ENCODE measurements around the gene TUB. TPM values are rescaled to one million over a fixed set of nuclear protein-coding genes. Genes with fewer than 3 reads are reported as not detected.

The TUB gene
- total RNA-seq, 4 donors from 2014 or later, result 8.2 to 19.0 (median 13.4) TPM

- ATAC-seq, result peak; percentile 39
- Histone ChIP-seq H3K4me1 (peaks cover 0 to 56% (median 35%) of the 10 kb centered on the region in 3 donors), H3K27me3 (no peaks in the 10 kb centered on the region), H3K4me3 (peak overlapping the region; percentile 42 to 70), H3K27ac (peak overlapping the region in 3 of 4 donors; percentile 55 to 74 (median 72)), H3K36me3 (no peaks in the 10 kb centered on the region), H3K9me3 (no peaks in the 10 kb centered on the region)
- WGBS, 2 donors (ENCODE audit: low coverage in 1 of 2), result 41% methylated on average over 7 of the region's 24 CpGs; no CpG with 5 or more reads in 1 of the 2 donors
- TF ChIP-seq POLR2AphosphoS5 (IDR thresholded peaks at IDR 0.05) (no peak), EP300 (IDR thresholded peaks at IDR 0.05) (no peak)
Measured at GRCh38 chr11:8081591-8082250, 710 bp downstream of the TUB start.

GRCh38 chr11:8082391-8083087 lies 1.5 kb downstream of the TUB start:
- TF ChIP-seq CTCF (IDR thresholded peaks at IDR 0.05), result no peak
- no peak for TF ChIP-seq EP300 (IDR thresholded peaks at IDR 0.05)
- no peak for TF ChIP-seq POLR2AphosphoS5 (IDR thresholded peaks at IDR 0.05)

GRCh38 chr11:8083088-8083395 lies 2.0 kb downstream of the TUB start:
- H3K36me3 ChIP-seq, result no peaks in the 10 kb centered on the region
- no peak overlapping the region for H3K4me3 ChIP-seq
- peaks cover 0 to 61% (median 37%) of the 10 kb centered on the region in 3 donors for H3K4me1 ChIP-seq
- ATAC-seq, result no peak
- H3K27ac ChIP-seq, result peak overlapping the region in 2 of 4 donors; percentile 41 to 72
- no peak for TF ChIP-seq POLR2A (IDR thresholded peaks at IDR 0.05)
- TF ChIP-seq POLR2AphosphoS5 (IDR thresholded peaks at IDR 0.05), result no peak
- no peak for TF ChIP-seq CTCF (IDR thresholded peaks at IDR 0.05)
- no peak for TF ChIP-seq EP300 (IDR thresholded peaks at IDR 0.05)
- no peaks in the 10 kb centered on the region for H3K27me3 ChIP-seq
- no peaks in the 10 kb centered on the region for H3K9me3 ChIP-seq
- 96% methylated on average over 7 of the region's 9 CpGs; no CpG with 5 or more reads in 1 of the 2 donors for WGBS, 2 donors (ENCODE audit: low coverage in 1 of 2)

More at GRCh38 chr11:8082391-8083087, 1.5 kb downstream of the TUB start:
- WGBS, 2 donors (ENCODE audit: low coverage in 1 of 2), result 60 to 73% methylated on average over 3 of the region's 15 CpGs
- ATAC-seq, result no peak
- Histone ChIP-seq H3K27me3 (no peaks in the 10 kb centered on the region), H3K36me3 (no peaks in the 10 kb centered on the region), H3K4me3 (peak overlapping the region in 1 of 2 donors; percentile 70), H3K4me1 (peaks cover 0 to 61% (median 37%) of the 10 kb centered on the region in 3 donors), H3K27ac (peak overlapping the region in 2 of 4 donors; percentile 41 to 72), H3K9me3 (no peaks in the 10 kb centered on the region)

- H3K4me1 ChIP-seq, result peaks cover 0 to 61% (median 37%) of the 10 kb centered on the region in 3 donors
- H3K36me3 ChIP-seq, result no peaks in the 10 kb centered on the region
- H3K27ac ChIP-seq, result no peak overlapping the region
- H3K4me3 ChIP-seq, result no peak overlapping the region
- no peaks in the 10 kb centered on the region for H3K27me3 ChIP-seq
- ATAC-seq, result no peak
- no peaks in the 10 kb centered on the region for H3K9me3 ChIP-seq
- no peak for TF ChIP-seq POLR2AphosphoS5 (IDR thresholded peaks at IDR 0.05)
- TF ChIP-seq POLR2A (IDR thresholded peaks at IDR 0.05), result no peak
- TF ChIP-seq EP300 (IDR thresholded peaks at IDR 0.05), result no peak
- no peak for TF ChIP-seq CTCF (IDR thresholded peaks at IDR 0.05)
- WGBS, 2 donors (ENCODE audit: low coverage in 1 of 2), result 29 to 60% methylated on average over 1 of the region's 1 CpG
Measured at GRCh38 chr11:8083871-8084281, 2.9 kb downstream of the TUB start.

GRCh38 chr11:8084352-8084751 lies 3.3 kb downstream of the TUB start:
- WGBS, 2 donors (ENCODE audit: low coverage in 1 of 2), result 80% methylated on average over 1 of the region's 6 CpGs; no CpG with 5 or more reads in 1 of the 2 donors
- H3K36me3 ChIP-seq, result no peaks in the 10 kb centered on the region

More at GRCh38 chr11:8084352-8084751, 3.3 kb downstream of the TUB start:
- ATAC-seq, result no peak
- H3K27me3 ChIP-seq, result no peaks in the 10 kb centered on the region
- H3K27ac ChIP-seq, result peak overlapping the region in 1 of 4 donors; percentile 4
- H3K4me3 ChIP-seq, result no peak overlapping the region
- no peaks in the 10 kb centered on the region for H3K9me3 ChIP-seq
- H3K4me1 ChIP-seq, result peaks cover 0 to 61% (median 37%) of the 10 kb centered on the region in 3 donors
- TF ChIP-seq POLR2AphosphoS5 (IDR thresholded peaks at IDR 0.05), result no peak
- no peak for TF ChIP-seq CTCF (IDR thresholded peaks at IDR 0.05)
- no peak for TF ChIP-seq POLR2A (IDR thresholded peaks at IDR 0.05)
- TF ChIP-seq EP300 (IDR thresholded peaks at IDR 0.05), result no peak
